HG02885 (cell line): ENCODE measurements around the gene PRPF18.

Source experiments
- ATAC-seq: cut with Tn5 transposase; IDR thresholded peaks from one replicate; pipeline ENCODE4 v1.9.1; 2021; ENCODE audit warnings: mild to moderate bottlenecking; ENCODE audit not compliant: unreplicated experiment, poor library complexity

Gene PRPF18

DNA sequence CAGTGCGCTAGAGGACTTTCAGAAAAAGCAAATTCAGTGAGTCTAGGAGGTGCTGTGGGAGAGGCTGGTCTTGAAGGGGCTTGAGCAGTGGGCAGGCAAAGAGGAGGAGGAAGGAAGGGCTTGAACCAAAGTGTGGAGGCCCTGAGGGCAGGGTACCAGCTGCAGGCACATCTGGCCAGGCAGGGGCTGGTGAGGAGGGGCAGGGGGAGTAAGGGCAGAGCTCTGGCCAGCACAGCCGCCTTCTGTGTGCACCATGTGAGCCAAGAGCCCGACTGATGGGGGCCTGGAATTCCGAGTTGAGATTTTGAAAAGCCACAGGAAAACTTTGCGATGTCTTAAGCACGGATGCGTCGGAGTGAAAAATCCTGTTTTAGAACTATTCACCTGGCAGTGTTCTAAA is 74.5 kb downstream of the PRPF18 start:
- ATAC-seq = no peak

GRCh38 chr10:13665516-13666262 is 78.9 kb downstream of the PRPF18 start:
- ATAC-seq = no peak

GRCh38 chr10:13668126-13668525 is 81.4 kb downstream of the PRPF18 start:
- ATAC-seq = no peak

DNA sequence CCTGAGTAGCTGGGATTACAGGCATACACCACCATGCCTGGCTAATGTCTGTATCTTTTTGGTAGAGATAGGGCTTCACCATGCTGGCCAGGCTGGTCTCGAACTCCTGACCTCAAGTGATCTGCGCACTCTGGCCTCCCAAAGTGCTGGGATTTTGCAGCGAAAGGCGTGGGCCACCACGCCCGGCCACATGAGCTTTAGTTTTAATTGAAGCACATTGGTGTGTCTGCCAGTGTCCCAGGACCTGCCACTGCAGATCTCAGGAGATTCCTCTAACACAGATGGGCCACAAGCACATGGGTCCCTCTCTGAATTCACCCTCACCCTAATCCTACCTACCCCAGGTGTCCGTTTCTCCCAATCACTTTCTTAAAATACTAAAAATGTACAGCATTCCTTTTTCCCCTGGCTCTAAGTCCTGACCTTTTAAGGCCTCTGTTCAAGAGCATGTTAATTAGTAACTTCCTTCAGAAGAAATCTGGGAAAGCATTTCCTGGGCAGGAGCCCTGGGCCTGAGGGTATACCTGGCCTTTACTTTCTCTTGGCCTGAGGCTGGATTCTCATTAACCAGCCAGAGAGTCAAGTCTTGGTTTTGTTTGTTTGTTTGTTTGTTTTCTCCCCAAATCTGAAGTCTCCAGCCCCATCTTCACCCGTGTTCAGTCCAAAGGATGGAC is 82.6 kb downstream of the PRPF18 start:
- no peak for ATAC-seq

DNA sequence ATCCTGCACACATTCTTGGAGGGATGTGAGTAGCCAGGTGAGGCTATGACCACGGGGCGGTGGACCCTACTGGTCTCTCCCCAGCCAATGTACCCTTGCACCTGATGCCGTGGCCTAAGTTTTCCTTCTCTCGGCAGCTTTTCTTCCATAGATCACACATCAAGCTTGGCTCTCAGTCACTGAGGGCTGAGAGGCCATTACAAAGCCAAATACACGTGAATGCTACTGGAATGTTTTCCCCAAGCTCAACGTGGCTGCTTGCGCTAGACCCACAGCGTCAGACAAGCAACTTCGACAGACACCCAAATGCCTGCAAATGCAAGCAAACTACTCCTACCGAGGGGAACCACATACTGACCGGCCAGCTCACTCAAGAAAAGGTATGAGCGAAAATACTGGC is 83.1 kb downstream of the PRPF18 start:
- ATAC-seq = no peak

DNA sequence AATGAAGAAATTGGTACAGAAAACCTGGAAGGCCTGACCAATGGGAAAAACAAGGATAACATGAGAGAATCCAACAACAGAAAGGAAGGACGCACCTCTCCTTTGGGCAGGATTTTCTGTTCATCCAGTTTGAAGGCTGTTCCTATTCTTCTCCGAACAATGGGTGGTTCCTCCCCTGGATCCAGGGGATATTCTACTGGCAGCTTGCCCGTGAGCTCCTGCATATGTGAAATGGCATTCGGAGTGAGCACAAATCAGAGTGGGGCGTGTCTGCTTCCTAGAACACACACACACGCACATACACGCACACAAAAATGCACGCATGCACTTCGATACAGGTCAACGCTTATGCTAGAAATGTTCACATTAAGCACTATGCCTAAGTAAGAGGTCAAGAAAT is 83.5 kb downstream of the PRPF18 start:
- no peak for ATAC-seq

- ATAC-seq = no peak
These were observed 85.1 kb downstream of the PRPF18 start for GRCh38 chr10:13671904-13672303.

DNA sequence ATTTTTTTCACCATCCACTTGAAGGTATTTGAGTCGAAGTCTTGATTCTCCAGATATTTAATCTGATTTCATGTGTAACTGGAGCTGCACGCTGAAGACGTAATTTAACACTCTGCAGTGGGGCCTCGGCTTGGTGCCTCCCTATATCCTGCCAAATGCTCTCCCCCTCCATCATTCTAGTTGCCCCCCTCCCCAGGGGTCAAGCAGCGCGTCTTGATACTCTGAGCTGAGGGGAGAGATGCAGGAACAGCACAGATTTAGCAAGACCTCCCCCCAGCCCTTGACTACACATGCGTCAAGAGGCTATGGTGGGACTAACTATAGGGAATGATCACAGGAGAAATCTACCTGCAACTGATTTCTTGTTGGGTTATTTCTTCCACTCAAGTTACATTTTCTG is 85.8 kb downstream of the PRPF18 start:
- ATAC-seq = no peak

GRCh38 chr10:13673156-13673555 is 86.4 kb downstream of the PRPF18 start:
- no peak for ATAC-seq

- no peak for ATAC-seq
These were observed 88.2 kb downstream of the PRPF18 start for GRCh38 chr10:13674645-13675588.

DNA sequence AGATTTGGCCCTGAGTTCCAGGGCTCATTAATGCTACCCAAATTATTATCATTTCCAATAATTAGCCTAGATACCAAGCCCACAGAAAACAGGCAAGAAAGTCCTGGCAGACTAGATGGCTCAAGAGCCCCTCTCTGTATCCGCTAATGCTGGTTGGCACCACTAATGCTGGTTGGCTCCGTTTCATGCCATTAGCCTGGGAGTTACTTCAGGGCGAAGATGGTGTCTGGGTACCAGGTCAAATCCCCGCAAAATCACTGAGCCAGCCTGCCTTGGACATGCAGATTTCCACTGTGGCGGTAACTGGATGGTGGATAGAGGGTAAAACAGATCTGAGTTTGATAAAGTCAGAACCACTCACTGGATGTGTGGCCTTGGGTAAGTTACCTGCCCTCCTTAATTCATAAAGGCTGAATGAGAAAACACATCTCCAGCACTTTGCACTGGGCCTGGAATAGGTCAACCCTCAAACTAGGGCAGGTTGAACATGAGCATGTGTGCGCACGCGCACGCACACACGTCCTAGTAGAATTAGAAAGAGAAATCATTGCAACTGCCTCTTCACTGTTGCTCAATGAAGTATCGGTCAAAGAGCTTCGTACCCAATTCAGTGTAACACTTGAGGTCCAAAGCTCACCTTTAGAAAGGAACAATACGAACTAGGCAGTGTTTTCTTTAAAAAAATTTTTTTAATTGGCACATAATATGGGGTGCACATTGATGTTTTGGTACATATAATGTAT is 91.5 kb downstream of the PRPF18 start:
- no peak for ATAC-seq
